Measurements from ENCODE around the gene TGFB1. TPM values are rescaled to one million over a fixed set of nuclear protein-coding genes. Genes with fewer than 3 reads are reported as not detected.

Gene TGFB1
- total RNA-seq, 1 donor from 2014 or later: 3.4 TPM

DNA sequence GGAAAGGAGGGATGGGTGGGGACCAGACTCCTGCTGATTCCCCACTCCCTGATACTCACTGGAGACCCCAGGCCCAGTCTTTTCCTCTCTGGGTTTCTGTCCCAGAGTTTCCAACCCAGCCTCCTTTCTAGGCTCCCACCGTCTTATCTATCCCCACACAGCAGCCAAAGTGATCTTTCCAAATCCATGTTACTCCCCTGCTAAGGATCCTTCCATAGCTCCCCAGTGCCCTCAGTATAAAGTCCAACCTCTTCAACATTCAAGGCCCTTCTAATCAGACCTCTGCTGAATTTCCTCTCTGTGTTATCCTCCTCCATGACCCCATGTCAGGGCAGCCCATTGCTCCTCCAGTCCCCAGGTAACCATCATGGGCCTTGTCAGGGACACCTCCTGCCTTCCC lies 1.3 kb upstream of the TGFB1 start:
- peaks cover 20% of the 10 kb centered on the region for H3K4me1 Mint-ChIP-seq (ENCODE audit: unreplicated experiment)
- peak overlapping the region; percentile 32 for H3K27ac Mint-ChIP-seq
- no peak for DNase-seq (ENCODE audit: extremely low spot score, unreplicated experiment)
- TF ChIP-seq, protein P1, sequence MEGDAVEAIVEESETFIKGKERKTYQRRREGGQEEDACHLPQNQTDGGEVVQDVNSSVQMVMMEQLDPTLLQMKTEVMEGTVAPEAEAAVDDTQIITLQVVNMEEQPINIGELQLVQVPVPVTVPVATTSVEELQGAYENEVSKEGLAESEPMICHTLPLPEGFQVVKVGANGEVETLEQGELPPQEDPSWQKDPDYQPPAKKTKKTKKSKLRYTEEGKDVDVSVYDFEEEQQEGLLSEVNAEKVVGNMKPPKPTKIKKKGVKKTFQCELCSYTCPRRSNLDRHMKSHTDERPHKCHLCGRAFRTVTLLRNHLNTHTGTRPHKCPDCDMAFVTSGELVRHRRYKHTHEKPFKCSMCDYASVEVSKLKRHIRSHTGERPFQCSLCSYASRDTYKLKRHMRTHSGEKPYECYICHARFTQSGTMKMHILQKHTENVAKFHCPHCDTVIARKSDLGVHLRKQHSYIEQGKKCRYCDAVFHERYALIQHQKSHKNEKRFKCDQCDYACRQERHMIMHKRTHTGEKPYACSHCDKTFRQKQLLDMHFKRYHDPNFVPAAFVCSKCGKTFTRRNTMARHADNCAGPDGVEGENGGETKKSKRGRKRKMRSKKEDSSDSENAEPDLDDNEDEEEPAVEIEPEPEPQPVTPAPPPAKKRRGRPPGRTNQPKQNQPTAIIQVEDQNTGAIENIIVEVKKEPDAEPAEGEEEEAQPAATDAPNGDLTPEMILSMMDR (conservative IDR thresholded peaks at IDR 0.05): no peak
- peaks cover 42% of the 10 kb centered on the region for H3K27me3 Mint-ChIP-seq
- no peaks in the 10 kb centered on the region for H3K9me3 Mint-ChIP-seq
- H3K36me3 Mint-ChIP-seq: peaks cover 5% of the 10 kb centered on the region
- H3K4me3 Mint-ChIP-seq: peak overlapping the region; percentile 76

DNA sequence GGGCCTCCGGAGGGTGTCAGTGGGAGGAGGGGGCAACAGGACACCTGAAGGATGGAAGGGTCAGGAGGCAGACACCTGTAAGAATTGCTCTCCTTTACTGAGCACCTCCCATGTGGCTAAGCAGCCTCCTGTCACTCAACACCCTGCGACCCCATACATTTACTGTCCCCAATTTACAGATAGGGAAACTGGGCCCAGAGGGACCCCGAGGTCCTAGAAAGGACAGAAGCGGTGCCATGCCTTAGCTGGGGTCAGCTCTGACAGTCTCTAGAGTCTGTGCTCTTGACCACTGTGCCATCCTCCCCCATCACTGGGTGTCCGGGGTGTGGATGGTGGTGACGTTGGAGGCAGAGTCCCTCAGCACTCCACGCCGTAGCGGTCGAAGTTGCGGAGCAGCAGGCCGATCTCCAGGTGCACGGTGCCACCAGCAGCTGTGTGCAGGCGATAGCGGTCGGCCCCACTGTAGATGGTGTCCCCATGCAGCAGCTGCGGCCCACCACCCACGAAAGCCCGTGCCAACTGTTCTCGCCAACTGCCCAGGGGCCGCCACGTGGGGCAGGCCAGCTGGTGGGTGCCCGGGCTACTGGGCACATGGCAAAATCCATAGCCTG lies 726 bp upstream of the TGFB1 start:
- TF ChIP-seq, protein P1 (conservative IDR thresholded peaks at IDR 0.05): peak; percentile 19
- no peak for DNase-seq (ENCODE audit: extremely low spot score, unreplicated experiment)
- Mint-ChIP-seq H3K36me3 (peaks cover 5% of the 10 kb centered on the region), H3K4me1 (ENCODE audit: unreplicated experiment) (peaks cover 20% of the 10 kb centered on the region), H3K4me3 (peak overlapping the region; percentile 84), H3K9me3 (no peaks in the 10 kb centered on the region), H3K27ac (no peak overlapping the region), H3K27me3 (peaks cover 48% of the 10 kb centered on the region)

DNA sequence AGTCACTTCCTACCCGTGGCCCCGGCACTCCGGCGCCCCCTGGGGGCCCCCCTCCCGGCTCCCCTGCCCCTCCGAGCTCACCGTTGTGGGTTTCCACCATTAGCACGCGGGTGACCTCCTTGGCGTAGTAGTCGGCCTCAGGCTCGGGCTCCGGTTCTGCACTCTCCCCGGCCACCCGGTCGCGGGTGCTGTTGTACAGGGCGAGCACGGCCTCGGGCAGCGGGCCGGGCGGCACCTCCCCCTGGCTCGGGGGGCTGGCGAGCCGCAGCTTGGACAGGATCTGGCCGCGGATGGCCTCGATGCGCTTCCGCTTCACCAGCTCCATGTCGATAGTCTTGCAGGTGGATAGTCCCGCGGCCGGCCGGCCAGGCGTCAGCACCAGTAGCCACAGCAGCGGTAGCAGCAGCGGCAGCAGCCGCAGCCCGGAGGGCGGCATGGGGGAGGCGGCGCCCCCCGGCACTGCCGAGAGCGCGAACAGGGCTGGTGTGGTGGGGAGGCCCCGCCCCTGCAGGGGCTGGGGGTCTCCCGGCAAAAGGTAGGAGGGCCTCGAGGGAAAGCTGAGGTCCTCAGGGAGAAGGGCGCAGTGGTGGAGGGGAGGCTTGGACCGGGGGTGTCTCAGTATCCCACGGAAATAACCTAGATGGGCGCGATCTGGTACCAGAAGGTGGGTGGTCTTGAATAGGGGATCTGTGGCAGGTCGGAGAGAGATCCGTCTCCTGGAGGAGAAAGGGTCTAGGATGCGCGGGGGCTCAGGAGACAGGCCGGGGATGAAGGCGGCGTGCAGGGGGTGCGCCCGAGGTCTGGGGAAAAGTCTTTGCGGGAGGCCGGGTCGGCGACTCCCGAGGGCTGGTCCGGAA lies 885 bp downstream of the TGFB1 start:
- Mint-ChIP-seq H3K36me3 (peaks cover 5% of the 10 kb centered on the region), H3K27me3 (peaks cover 59% of the 10 kb centered on the region), H3K9me3 (no peaks in the 10 kb centered on the region), H3K27ac (no peak overlapping the region), H3K4me1 (ENCODE audit: unreplicated experiment) (peaks cover 20% of the 10 kb centered on the region), H3K4me3 (peak overlapping the region; percentile 90)
- peak; percentile 76 for DNase-seq (ENCODE audit: extremely low spot score, unreplicated experiment)
- TF ChIP-seq, protein P1 (conservative IDR thresholded peaks at IDR 0.05): peak; percentile 33

DNA sequence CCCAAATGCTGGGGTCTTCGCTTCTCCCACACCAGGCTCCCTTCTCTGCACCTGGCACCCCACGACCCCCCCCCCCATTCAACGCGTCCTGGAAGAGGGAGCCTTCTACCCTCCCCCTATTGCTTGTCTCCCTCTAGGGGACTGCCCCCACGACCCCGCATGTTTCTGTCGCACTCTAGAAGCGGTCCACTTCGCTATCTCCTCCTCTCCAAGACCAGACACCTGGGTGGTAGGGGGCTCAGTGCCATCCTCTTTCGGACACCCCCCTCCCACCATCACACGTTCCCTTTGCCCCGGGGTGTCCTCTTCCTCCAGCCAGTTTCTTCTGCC lies 1.5 kb downstream of the TGFB1 start:
- H3K9me3 Mint-ChIP-seq: no peaks in the 10 kb centered on the region
- DNase-seq (ENCODE audit: extremely low spot score, unreplicated experiment): no peak
- TF ChIP-seq, protein P1 (conservative IDR thresholded peaks at IDR 0.05): no peak
- peak overlapping the region; percentile 90 for H3K4me3 Mint-ChIP-seq
- H3K4me1 Mint-ChIP-seq (ENCODE audit: unreplicated experiment): peaks cover 20% of the 10 kb centered on the region
- H3K36me3 Mint-ChIP-seq: peaks cover 5% of the 10 kb centered on the region
- peaks cover 59% of the 10 kb centered on the region for H3K27me3 Mint-ChIP-seq
- H3K27ac Mint-ChIP-seq: peak overlapping the region; percentile 48

DNA sequence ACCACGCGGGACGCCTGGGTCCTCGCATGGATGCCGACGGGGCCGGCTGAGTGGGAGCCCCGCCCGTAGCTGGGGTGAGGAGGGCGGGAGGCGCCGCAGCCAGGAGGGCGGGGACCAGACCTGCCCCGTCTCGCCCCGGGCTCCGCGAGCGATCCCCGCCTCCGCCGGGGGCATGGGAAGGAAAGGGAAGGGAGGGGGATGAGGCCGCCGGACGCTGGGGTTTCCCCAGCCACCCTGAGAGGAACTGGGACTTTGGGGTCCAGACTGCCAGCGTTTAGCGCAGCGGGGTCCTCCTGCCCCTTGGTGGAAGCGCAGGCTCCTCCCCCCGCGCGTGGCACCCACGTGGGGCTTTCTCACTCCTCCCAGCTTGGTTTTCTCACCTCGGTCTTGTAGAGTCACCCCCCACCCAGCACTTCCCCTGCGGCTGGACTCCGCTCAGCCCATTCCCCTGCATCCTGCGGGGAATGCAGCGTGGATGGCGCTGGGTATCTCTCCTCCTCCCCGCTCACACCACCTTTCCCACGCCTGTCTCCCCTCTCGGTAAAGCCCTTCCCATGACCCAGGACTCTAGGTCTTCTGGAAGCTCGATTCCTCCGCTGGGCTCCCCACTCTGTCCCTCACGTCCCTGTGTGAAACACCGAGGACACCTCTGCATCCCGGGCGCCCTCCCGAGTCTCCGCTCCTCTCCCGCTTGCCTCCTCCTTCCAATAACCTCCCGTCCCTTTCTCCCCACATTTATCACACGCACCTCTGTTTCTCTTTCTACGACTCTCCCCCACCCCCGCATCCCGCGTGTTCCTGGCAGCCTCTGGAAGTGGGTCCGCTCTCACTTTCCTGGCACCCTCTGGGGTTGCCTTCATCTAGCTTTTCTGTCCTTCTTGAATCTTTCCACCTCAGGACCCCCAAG lies 2.1 kb downstream of the TGFB1 start:
- no peak for DNase-seq (ENCODE audit: extremely low spot score, unreplicated experiment)
- TF ChIP-seq, protein P1 (conservative IDR thresholded peaks at IDR 0.05): no peak
- Mint-ChIP-seq H3K4me3 (peak overlapping the region; percentile 90), H3K27me3 (peaks cover 59% of the 10 kb centered on the region), H3K36me3 (peaks cover 5% of the 10 kb centered on the region), H3K27ac (peak overlapping the region; percentile 48), H3K4me1 (ENCODE audit: unreplicated experiment) (peaks cover 20% of the 10 kb centered on the region), H3K9me3 (no peaks in the 10 kb centered on the region)

All from type B pancreatic cell (in vitro differentiated cells).